Astrocyte of the cerebellum (primary cell): ENCODE measurements around the gene PNPLA1.

Source experiments
- DNase-seq: peaks from one replicate; pipeline ENCODE4 v3.0.0-alpha.2; 2011; ENCODE audit warnings: low read depth
- H3K4me3 ChIP-seq: 2 replicates; pipeline ENCODE4 v1.5.1; 2011; ENCODE audit warnings: mild to moderate bottlenecking, low read depth, low read length, moderate library complexity
- in situ Hi-C: cut with HindIII; loops from 2 replicates; pipeline ENCODE4 v1.10.0; 2017; ENCODE audit warnings: low sequenced_read_pairs
- TF ChIP-seq, protein P1 (sequence below): IDR thresholded peaks from 2 replicates; pipeline ENCODE4 v1.5.1; 2012; ENCODE audit warnings: low read length, low read depth, moderate library complexity, mild to moderate bottlenecking; ENCODE audit errors: missing control alignments

Gene PNPLA1

DNA sequence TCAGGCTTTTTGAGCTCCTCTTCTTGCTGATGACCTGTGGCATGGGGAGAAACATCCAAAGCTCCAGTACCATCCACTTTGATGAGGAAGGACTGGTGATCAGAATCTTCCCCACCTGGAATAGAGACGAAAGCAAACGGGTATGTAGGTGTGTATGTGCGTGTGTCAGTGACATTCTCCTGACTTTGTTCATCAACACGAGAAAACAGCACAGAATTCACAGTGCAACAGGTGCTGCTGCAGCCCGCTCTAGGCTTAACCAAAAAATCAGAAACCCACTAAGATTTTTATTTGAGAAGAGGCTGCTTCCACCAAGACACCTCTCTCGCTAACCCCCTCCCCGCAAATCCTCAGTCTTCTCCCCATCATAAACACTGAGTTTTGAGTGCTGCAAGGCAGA, 58.7 kb downstream of the PNPLA1 start:
- in situ Hi-C loops, result no loop called here
- TF ChIP-seq, protein P1, sequence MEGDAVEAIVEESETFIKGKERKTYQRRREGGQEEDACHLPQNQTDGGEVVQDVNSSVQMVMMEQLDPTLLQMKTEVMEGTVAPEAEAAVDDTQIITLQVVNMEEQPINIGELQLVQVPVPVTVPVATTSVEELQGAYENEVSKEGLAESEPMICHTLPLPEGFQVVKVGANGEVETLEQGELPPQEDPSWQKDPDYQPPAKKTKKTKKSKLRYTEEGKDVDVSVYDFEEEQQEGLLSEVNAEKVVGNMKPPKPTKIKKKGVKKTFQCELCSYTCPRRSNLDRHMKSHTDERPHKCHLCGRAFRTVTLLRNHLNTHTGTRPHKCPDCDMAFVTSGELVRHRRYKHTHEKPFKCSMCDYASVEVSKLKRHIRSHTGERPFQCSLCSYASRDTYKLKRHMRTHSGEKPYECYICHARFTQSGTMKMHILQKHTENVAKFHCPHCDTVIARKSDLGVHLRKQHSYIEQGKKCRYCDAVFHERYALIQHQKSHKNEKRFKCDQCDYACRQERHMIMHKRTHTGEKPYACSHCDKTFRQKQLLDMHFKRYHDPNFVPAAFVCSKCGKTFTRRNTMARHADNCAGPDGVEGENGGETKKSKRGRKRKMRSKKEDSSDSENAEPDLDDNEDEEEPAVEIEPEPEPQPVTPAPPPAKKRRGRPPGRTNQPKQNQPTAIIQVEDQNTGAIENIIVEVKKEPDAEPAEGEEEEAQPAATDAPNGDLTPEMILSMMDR, result no peak
- DNase-seq, result no peak
- H3K4me3 ChIP-seq, result no peak overlapping the region

DNA sequence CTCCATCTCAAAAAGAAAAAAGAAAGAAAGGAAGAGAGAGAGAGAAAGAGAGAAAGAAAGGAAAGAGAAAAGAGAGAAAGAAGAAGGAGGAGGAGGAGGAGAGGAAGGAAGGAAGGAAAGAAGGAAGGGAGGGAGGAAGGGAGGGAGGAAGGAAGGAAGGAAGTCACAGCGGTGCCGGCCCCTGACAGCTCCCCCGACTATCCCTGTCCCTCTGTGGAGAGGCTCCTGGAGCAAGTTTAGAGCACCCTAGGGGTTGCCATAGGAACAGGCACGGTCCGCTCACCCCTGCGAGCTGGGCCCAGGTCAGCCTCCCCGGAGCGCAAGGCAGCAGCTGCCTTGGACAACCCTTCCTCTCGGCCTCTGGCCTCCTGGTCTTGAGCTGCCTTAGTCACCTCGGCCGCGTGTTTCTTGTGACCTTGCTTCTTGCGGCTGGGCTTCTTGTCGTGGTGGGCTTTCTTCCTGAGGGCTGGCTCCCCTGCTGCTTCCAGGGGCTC, 60.0 kb downstream of the PNPLA1 start:
- in situ Hi-C loops, result no loop called here
- TF ChIP-seq, protein P1, result no peak
- no peak overlapping the region for H3K4me3 ChIP-seq
- DNase-seq, result no peak

DNA sequence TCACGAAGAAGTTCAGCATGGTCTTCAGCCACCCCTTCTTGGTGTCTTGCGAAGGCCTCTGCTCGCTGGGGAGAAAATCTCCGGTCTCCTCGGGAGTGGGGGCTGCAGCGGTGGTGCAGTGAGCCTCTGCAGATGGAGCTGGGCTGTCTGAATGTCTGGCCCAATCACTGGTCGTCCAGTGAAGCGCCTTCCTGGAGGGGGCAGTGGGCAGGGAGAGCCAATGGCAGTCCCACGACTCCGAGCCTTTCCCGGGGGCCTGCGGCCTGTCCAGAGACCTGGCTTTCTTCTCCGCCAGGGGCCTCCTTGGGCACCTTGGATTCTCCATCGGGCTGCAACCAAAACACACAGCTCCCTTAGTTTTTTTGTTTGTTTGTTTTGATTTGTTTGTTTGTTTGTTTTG, 60.5 kb downstream of the PNPLA1 start:
- H3K4me3 ChIP-seq, result no peak overlapping the region
- in situ Hi-C loops, result no loop called here
- no peak for DNase-seq
- TF ChIP-seq, protein P1, result no peak

DNA sequence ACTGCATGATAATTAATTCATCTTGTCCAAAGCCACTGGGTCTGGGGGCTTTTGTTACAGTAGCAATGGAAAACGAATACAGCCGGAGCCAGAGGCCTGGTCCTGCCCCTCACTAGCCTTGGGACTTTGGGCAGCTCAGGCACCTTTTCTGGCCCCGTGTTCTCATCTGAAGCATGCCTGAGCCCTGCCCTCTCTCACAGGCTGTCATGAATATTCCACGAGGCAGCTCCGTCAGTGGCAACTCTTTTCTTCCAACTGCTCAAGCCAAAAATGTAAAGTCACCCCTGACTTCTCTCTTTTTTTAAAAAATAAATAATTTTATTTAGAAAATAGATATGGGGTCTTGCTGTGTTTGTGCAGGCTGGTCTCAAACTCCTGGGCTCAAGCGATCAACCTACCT, 61.5 kb downstream of the PNPLA1 start:
- no peak for DNase-seq
- in situ Hi-C loops, result no loop called here
- TF ChIP-seq, protein P1, result no peak
- no peak overlapping the region for H3K4me3 ChIP-seq

GRCh38 chr6:36333171-36333895, 63.5 kb downstream of the PNPLA1 start:
- in situ Hi-C loops, result no loop called here
- no peak for DNase-seq
- no peak overlapping the region for H3K4me3 ChIP-seq
- TF ChIP-seq, protein P1, result no peak

DNA sequence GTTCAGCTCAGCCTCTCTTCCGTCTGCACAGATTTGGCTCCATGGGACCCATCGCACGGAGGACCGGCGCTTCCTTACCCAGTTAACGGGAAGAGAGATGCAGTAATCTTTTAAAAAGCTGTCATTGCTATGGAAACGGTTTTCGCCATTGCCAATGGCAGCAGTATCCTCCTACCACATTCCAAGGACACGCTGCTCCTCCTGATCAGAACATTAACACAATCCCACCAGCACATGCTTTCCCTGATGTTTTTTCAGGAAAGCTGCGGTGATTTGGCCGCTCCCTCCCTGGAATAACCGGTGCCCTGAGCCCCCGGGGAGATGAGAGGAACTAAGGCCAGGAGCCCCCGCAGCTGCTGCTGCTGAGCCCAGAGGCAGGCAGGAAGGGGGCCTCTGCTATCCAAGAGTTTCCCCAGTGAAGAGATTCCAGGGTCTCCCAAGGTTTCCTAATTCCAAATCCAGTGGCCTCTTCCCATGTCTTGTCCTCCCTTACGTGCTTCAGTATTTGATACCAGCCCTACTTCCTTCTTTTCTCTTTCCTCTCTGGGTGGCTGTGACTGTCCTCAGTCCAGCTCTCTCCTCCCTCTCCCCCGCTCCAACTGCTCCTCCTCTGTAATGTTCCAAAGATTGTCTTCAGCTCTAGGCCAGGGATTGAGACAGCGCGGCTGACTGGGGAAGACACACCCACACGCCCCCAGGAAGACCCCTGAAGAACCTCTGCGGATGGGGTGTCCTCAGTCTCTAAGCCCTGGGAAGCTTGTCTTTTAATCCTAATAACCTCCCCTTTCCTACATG, 64.3 kb downstream of the PNPLA1 start:
- TF ChIP-seq, protein P1, result no peak
- H3K4me3 ChIP-seq, result no peak overlapping the region
- DNase-seq, result no peak
- in situ Hi-C loops, result no loop called here
